Endodermal cell (in vitro differentiated cells): Measurements from ENCODE around the gene CCDC3. TPM values are rescaled to one million over a fixed set of nuclear protein-coding genes. Genes with fewer than 3 reads are reported as not detected.
"Not testable (repeated sequence)": the region's sequence is repeated elsewhere in the genome, so short reads cannot be mapped to it uniquely, and the experiment has no call there.

Experiments used
- DNase-seq: peaks from one replicate; pipeline ENCODE4 v3.0.0-alpha.2; 2017
- H3K27ac ChIP-seq: 2 replicates; pipeline ENCODE4 v1.5.1; 2013; ENCODE audit warnings: mild to moderate bottlenecking, low read depth, low read length, moderate library complexity
- H3K27me3 ChIP-seq: 2 replicates; pipeline ENCODE4 v1.6.1; 2013; ENCODE audit warnings: mild to moderate bottlenecking, low read length, moderate library complexity; ENCODE audit not compliant: insufficient read depth, control insufficient read depth, poor library complexity, severe bottlenecking
- H3K36me3 ChIP-seq: 2 replicates; pipeline ENCODE4 v1.7.0; 2013; ENCODE audit warnings: mild to moderate bottlenecking, low read length, moderate library complexity; ENCODE audit not compliant: control insufficient read depth, insufficient read depth
- H3K4me1 ChIP-seq: one replicate; pipeline ENCODE4 v1.7.0; 2013; ENCODE audit warnings: low read length; ENCODE audit not compliant: control insufficient read depth, insufficient read depth
- H3K4me3 ChIP-seq: 2 replicates; pipeline ENCODE4 v1.5.1; 2013; ENCODE audit warnings: mild to moderate bottlenecking, low read length, moderate library complexity
- H3K9ac ChIP-seq: 2 replicates; pipeline ENCODE4 v1.6.1; 2013; ENCODE audit warnings: mild to moderate bottlenecking, low read length, moderate library complexity; ENCODE audit not compliant: poor library complexity, severe bottlenecking; ENCODE audit errors: extremely low read depth
- H3K9me3 ChIP-seq: 2 replicates; pipeline ENCODE4 v1.6.1; 2013; ENCODE audit warnings: mild to moderate bottlenecking, low read length, moderate library complexity; ENCODE audit not compliant: control insufficient read depth
- H3K27ac Mint-ChIP-seq: 2 replicates; pipeline ENCODE4 v1.8.0; 2020; ENCODE audit warnings: mixed read lengths
- H3K27me3 Mint-ChIP-seq: 2 replicates; pipeline ENCODE4 v1.8.0; 2021; ENCODE audit warnings: mild to moderate bottlenecking, mixed read lengths; ENCODE audit not compliant: insufficient read depth
- H3K36me3 Mint-ChIP-seq: 2 replicates; pipeline ENCODE4 v1.8.0; 2020; ENCODE audit warnings: low read depth, mixed read lengths
- H3K4me1 Mint-ChIP-seq: 2 replicates; pipeline ENCODE4 v1.8.0; 2020; ENCODE audit warnings: mixed read lengths
- H3K4me3 Mint-ChIP-seq: 2 replicates; pipeline ENCODE4 v1.8.0; 2020; ENCODE audit warnings: mild to moderate bottlenecking, moderate library complexity, mixed read lengths
- H3K9me3 Mint-ChIP-seq: 2 replicates; pipeline ENCODE4 v1.8.0; 2020; ENCODE audit warnings: mild to moderate bottlenecking, mixed read lengths
- WGBS, 2 experiments: methylation state at CpG; one replicate each; pipeline versions ENCODE4 v1.1.5 to v1.1.7; 2013; ENCODE audit warnings: missing lambda C conversion rate in 2 of 2, mixed read lengths in 1 of 2; ENCODE audit not compliant: insufficient coverage in 1 of 2, insufficient read length in 1 of 2; 5-methylcytosine and 5-hydroxymethylcytosine counted together
- total RNA-seq, 2 donors: library from RNA; stranded (reverse); fragmentation: NEBNext Ultra II Directional in 1 of 2; extraction: Animal tissue kit (Norgen Biotek cat#: 25700) in 1 of 2; gene quantifications; 2 replicates in 1 of 2; 3 replicates in 1 of 2; pipeline ENCODE4 v1.2.1, GENCODE V29; 2021
- TF ChIP-seq, protein P1 (sequence below): fragments of 200-600 bp; sonication (generic); conservative IDR thresholded peaks from 2 replicates; pipeline ENCODE4 v1.5.0; 2021; ENCODE audit warnings: antibody characterized with exemption, mild to moderate bottlenecking

Gene CCDC3
- total RNA-seq, 2 donors from 2014 or later = 4.6 to 12.3 TPM

DNA sequence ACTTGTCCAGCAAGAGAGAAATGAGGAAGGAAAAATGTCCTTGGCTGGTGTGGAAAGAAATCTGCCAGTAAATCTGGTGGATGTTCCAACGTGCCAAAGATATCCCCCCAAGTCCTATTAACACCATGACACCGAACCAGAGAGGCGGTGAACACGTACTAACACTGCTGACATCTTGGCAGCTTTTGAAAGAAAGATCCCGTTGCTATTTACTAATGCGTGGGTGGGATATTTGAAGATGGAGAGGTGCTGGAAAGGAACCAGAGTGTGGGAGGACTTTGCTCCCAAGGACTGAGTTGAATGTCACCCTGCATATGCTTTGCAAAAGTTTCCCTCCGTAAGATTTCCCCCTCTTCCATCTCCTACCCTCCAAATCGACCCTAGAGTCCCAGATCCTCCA lies 7.9 kb downstream of the CCDC3 start:
- no peaks in the 10 kb centered on the region for H3K27me3 ChIP-seq
- Mint-ChIP-seq H3K9me3 (no peaks in the 10 kb centered on the region), H3K4me3 (no peak overlapping the region), H3K4me1 (no peaks in the 10 kb centered on the region), H3K27ac (no peak overlapping the region), H3K36me3 (peaks cover 14% of the 10 kb centered on the region), H3K27me3 (no peaks in the 10 kb centered on the region)
- WGBS, 2 experiments = 89 to 92% methylated on average over 6 to 8 of the region's 8 CpGs
- H3K4me3 ChIP-seq = no peak overlapping the region
- no peak overlapping the region for H3K9ac ChIP-seq
- no peak overlapping the region for H3K27ac ChIP-seq
- no peaks in the 10 kb centered on the region for H3K4me1 ChIP-seq
- TF ChIP-seq, protein P1, sequence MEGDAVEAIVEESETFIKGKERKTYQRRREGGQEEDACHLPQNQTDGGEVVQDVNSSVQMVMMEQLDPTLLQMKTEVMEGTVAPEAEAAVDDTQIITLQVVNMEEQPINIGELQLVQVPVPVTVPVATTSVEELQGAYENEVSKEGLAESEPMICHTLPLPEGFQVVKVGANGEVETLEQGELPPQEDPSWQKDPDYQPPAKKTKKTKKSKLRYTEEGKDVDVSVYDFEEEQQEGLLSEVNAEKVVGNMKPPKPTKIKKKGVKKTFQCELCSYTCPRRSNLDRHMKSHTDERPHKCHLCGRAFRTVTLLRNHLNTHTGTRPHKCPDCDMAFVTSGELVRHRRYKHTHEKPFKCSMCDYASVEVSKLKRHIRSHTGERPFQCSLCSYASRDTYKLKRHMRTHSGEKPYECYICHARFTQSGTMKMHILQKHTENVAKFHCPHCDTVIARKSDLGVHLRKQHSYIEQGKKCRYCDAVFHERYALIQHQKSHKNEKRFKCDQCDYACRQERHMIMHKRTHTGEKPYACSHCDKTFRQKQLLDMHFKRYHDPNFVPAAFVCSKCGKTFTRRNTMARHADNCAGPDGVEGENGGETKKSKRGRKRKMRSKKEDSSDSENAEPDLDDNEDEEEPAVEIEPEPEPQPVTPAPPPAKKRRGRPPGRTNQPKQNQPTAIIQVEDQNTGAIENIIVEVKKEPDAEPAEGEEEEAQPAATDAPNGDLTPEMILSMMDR = no peak
- H3K9me3 ChIP-seq = no peaks in the 10 kb centered on the region
- no peaks in the 10 kb centered on the region for H3K36me3 ChIP-seq
- DNase-seq = no peak

DNA sequence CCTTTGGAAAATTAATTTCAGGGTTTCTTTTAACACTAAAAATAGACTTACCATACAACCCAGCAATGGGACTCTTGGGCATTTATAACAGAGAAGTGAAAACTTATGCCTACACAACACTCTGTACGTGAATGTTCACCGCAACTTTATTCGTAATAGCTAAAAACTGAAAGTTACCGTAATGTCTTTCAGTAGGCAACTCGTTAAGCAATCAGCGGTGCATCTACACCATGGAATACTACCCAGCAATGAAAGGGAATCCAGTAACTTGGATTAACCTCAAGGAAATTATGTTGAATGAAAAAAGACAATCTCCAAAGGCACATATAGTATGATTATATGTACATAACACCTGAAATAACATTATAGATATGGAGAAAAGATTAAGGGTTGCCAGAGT lies 16.2 kb downstream of the CCDC3 start:
- peaks cover 12% of the 10 kb centered on the region for H3K36me3 Mint-ChIP-seq
- TF ChIP-seq, protein P1 = no peak
- H3K27me3 Mint-ChIP-seq = peaks cover 2% of the 10 kb centered on the region
- Histone ChIP-seq H3K36me3 (no peaks in the 10 kb centered on the region), H3K9me3 (peaks cover 17% of the 10 kb centered on the region), H3K27ac (no peak overlapping the region), H3K9ac (no peak overlapping the region), H3K4me3 (no peak overlapping the region), H3K27me3 (no peaks in the 10 kb centered on the region), H3K4me1 (no peaks in the 10 kb centered on the region)
- peaks cover 11% of the 10 kb centered on the region for H3K9me3 Mint-ChIP-seq
- WGBS, 2 experiments = 96 to 100% methylated on average over 6 of the region's 6 CpGs
- no peak for DNase-seq
- H3K27ac Mint-ChIP-seq = no peak overlapping the region
- H3K4me1 Mint-ChIP-seq = peaks cover 3% of the 10 kb centered on the region
- no peak overlapping the region for H3K4me3 Mint-ChIP-seq

DNA sequence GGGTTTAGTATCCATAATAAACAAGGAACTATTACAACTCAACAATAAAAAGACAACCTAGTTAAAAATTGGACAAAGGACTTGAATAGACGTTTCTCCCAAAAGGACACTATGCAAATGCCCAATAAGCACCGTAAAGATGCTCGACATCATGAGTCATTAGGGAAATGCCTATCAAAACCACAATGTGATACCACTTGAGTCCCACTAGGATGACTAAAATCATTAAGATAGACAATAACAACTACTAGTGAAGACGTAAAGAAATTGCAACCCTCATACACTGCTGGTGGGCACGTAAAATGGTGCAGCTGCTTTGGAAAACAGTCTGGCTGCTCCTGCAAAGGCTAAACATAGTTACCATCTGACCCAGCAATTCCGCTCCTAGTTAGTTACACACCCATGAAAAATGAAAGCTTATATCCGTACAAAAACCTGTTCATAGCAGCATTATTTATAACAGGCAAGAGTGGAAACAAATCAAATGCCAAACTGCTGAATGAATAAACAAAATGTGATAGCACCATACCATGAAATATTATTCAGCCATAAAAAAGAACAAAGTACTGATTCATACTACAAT lies 17.3 kb downstream of the CCDC3 start:
- H3K27me3 ChIP-seq = no peaks in the 10 kb centered on the region
- H3K27ac ChIP-seq = no peak overlapping the region
- TF ChIP-seq, protein P1 = no peak
- H3K36me3 ChIP-seq = no peaks in the 10 kb centered on the region
- Mint-ChIP-seq H3K9me3 (peaks cover 11% of the 10 kb centered on the region), H3K4me3 (no peak overlapping the region), H3K27me3 (peaks cover 3% of the 10 kb centered on the region), H3K4me1 (peaks cover 8% of the 10 kb centered on the region), H3K36me3 (peaks cover 12% of the 10 kb centered on the region), H3K27ac (no peak overlapping the region)
- 93 to 94% methylated on average over 7 of the region's 7 CpGs for WGBS, 2 experiments
- no peak overlapping the region for H3K4me3 ChIP-seq
- no peak overlapping the region for H3K9ac ChIP-seq
- DNase-seq = no peak
- H3K4me1 ChIP-seq = peaks cover 3% of the 10 kb centered on the region
- H3K9me3 ChIP-seq = peaks cover 17% of the 10 kb centered on the region

DNA sequence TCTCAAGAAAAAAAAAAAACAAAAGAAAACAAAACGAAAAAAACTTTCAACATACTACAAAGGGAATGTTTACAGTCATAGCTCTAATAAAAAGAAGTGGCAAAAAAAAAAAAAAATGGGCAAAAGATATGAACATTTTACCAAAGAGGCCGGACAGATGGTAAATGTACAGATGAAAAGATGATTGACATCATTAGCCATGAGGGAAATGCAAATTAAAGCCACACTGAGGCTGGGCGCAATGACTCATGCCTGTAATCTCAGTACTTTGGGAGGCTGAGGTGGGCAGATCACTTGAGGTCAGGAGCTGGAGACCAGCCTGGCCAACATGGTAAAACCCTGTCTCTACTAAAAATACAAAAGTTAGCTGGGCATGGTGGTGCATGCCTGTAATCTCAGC lies 17.9 kb downstream of the CCDC3 start:
- DNase-seq, H3K27me3 Mint-ChIP-seq, H3K36me3 ChIP-seq, H3K27ac Mint-ChIP-seq, H3K9ac ChIP-seq, H3K4me3 ChIP-seq, H3K27me3 ChIP-seq, H3K27ac ChIP-seq, H3K4me1 ChIP-seq, H3K4me3 Mint-ChIP-seq: not testable (repeated sequence)
- Mint-ChIP-seq H3K36me3 (peaks cover 12% of the 10 kb centered on the region), H3K9me3 (peaks cover 11% of the 10 kb centered on the region), H3K4me1 (peaks cover 14% of the 10 kb centered on the region)
- 91 to 94% methylated on average over 2 of the region's 3 CpGs for WGBS, 2 experiments
- peaks cover 17% of the 10 kb centered on the region for H3K9me3 ChIP-seq
